ENCODE measurements around the gene LRP8.

The LRP8 gene

DNA sequence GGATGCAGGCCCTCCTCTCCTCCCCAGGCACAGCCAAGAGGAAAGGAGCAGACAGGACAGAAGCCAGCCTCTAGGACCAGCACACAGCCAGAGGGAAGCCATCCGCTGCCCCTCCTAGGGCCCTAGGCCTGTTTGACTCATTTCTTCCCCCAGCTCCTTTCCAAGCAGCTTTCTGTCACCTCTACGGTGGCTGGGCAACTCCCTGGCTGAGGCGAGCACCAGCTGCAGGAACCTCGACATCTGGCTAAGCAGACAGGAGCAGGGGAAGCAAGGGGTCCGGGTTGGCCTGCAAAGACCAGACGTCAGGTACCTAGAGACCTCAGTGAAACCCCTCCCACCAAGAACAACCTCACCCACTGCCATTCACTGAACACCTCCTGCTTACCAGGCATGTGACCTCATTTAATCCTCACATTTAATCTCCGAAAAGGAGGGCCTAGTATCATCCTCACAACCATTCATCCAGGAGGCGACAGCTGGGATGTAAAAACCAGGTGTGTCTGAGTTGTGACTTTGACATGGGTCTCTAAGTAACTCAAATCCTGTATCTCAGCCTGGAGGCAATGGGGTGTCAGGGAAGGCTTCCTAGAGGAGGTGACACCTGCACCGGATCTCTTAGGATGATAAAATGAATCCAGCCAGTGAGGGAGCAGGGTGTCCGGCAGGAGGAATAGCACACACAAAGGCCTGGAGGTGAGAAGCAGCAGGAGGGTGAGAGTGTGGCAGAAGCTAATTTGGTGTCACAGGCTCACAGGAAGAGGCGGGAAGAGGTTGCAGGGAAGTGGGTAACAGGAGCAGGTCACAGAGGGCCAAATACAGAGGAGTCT is 5.9 kb downstream of the LRP8 start:
- DNase-seq: no peak

DNA sequence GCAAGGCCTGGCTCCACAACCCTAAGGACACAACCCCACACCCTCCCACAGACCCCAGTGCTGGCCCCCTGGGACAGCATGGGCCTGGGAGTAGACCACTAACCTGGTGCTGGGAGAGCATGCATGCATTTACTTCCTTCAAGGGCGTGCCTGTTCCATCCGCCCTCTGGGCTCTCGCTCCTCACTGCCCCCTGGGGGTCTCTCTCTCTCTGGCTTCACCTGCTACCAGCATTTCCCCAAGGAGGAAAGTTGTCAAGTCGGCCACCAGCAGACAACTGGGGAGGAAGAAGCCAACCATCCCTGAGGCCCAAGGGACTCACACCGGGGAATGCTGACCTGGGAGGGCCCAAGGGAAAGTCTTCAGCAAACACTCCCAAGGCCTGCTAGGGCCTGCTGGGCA is 6.5 kb downstream of the LRP8 start:
- no peak for DNase-seq

DNA sequence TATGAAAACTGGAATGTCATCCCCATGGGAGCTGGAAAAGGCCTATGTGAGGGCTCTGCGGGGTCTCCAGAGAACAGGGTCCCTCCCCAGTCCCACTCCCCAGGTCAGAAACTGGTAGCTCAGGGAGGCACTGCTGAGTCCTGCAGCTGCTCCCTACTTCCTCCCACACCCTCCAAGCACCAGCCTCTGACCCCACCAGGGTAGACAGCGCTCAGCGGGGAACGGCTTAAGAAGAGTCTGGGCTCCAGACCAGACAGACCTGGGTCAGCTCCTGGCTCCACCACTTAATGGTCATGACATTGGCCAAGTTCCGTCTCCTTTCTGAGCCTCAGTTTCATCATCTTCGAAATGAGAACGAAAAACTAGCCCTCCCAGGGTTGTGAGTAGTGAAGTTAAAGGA is 7.2 kb downstream of the LRP8 start:
- DNase-seq: no peak

DNA sequence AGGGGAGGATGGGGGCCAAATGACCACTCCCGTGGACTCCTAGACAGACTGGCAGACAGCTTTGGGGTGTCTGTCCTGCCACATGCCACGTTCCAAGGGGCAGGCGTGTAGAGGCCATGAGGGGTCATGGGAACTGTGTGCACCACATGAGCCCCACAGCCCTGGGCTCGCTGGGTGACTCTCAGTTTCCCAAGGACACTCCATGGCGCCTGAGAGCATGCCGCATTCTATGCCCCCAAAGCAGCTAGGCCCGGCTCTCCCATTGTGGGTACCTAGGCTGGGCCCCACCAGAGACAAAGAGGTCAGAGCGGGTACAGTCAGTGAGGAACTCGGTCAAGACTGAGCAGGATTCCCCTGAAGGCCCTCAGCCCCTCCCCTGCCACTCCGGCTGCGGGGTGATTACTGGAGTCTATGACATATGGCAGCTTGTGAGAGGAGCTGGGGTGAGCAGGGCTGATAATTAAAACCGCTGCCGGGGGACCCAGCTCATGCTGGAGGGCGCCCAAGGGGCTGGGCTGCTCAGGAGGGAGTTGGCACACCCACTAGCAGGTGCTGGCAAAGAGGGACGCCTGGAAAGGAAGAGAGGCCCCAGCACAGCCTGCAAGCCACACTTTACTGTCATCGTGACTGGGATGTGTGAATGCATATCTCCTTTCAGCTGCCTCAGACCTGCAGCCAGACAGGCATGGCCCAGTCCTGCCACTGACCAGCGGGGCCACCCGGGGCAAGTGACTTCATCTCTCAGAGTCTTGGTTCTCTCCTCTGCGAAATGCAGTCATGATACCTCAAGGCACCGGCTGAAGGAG is 8.4 kb downstream of the LRP8 start:
- DNase-seq: no peak

DNA sequence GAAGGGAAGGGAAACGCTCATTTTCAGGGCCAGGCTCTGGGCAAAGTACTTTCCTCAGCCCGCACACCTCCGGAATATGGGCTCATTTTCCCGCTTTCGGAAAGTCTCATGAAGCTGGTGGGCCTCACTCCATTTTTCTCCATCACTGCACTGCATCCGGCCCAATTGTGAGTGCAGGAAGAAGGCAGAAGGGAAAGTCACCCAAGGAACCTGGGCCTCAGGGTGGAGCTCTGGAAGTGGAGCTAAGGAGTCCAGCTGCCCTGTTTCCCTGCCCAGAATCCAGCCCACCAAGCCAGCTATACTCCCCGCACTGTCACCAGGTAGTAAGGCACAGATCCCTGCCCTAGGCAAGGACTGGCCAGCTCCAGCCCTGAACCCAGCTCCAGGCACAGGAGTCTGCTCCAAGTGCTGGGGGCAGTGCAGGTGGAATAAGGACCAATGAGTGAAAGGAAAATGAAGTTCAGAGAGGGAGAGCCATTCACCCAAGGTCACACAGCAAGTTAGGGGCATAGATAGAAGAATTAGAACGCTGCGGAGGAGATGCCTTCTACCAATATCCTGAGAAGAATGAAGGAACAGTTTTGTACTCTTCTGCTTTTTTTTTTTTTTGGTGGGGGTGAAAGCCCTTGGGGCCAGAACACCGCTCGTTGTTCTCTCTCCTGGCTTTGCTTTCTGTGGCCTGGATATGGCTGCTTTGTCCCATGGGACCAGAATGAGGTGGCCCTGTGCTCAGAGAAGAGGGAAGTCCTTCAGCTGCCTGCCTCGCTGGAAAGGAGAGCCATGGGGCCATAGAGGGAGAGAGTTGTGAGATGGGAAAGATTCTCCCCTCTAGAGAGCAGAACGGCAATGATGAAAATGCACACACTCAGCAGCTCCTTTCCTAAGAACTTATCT is 10.0 kb downstream of the LRP8 start:
- no peak for DNase-seq

DNA sequence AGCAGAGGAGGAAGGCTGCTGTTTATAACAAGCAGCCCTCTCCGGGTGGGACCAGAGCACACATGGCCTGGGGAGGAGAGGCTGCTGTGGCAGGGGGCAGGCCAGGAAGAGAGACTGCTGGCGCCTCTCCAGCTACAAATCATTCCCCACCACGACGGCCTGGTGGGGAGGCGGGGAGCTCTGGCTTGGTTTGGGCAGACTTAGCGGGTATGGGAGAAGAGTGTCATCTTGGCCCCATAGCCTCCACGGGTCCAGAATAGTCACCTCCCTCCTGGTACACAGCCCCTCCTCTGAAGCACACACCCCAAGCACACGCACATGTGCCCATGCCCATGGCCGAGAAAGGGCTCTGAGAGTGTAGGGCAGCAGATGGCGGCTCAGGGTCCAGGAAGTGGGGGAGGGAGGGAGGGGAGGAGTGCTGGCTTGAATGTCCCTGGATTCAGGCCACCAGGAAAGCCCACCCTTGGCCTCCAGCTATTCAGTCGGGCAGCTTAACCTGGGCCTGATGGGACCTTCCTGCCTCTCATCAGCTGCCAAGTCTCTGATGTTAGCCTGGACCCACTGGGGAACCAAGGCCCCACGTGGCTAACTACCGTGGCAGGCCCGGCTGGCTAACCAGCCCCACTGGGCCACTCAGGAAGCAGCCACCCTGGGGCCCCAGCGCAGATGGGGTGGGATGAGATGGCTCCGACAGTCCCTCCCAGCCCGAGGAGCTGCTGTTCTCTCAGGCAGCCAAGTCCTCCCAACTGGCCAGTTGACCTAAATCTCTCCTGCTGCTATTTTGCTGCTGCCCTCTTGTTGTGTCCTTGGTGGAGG is 10.9 kb downstream of the LRP8 start:
- no peak for DNase-seq

DNA sequence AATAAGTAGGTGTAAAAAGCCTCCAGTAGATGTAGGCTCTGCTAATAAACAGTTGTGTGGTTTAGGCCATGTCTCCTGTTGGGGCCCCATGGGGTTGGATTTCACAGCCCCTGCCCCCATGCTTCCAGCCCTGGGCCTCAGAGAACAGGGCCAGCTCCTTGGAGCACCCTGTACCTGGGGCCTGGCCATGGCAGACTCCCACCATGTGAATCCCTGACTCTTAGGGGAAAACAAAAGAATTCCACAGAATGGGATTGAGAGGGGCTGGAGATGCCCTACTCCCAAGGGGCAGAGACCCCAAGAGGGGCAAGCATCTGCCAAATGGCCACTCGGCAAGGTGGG is 11.5 kb downstream of the LRP8 start:
- no peak for DNase-seq

DNA sequence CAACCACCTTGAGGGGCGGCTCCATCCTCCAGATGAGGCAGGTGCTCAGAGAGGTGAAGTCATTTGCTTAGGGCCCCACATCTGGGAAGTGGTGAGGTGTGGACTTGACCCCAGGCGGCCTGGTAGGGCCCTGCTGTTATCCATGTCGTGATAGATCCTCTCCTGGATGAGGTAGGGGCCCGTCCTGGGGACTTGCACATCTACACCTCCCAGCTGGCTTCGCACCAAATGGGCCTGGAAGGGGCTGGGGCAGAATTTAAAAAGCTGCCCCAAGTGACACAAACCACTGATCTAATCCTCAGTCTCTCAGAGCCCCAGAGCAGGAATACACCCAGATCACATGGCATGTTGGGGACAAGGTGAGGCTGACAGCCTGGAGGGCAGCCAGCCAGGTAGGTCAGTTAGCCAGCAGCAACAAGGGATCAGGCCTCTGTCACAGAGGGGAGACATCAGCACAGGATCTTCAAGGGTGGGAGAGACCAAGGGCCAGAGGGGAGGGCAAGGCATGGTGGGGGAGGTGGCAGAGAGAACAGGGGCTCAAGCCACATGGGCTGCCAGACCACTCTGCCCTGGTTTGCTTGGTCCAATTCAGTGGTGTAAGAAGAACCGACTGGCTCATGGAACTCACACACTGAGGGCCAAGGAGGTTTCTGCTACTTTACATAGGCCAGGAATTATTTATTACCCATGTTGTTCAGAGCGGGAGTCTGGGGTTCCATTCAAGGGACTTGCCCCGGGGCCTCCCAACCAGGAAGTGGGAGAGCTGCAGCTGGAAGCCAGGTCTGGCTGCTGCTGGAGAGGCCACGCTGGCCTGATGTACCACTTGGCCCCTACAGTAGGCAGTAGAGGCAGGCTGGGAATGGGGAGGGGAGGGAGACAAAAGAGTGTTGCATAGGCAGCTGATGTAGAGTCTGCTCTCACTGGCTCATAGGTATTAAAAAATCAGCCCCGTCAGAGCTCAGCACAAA is 12.1 kb downstream of the LRP8 start:
- DNase-seq: no peak

DNA sequence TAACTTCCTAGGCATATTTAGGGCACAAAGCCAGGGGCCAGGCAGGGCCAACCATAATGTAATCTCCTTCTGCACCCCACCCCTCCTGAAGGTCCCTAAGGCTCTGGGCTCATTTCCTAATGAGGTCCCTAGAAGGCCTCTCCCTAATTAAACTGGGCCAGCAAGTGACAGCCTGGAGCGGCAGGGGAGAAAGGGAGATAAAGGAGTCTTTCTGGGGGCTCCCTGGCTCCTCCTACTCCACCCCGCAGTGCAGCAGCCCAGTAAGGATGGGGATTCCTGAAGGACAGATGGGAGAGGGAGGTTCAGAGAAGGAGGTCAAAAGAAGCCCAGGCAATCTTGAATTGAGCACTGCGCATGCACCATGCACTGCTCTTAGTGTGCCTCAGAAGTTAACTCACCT is 12.8 kb downstream of the LRP8 start:
- no peak for DNase-seq

DNA sequence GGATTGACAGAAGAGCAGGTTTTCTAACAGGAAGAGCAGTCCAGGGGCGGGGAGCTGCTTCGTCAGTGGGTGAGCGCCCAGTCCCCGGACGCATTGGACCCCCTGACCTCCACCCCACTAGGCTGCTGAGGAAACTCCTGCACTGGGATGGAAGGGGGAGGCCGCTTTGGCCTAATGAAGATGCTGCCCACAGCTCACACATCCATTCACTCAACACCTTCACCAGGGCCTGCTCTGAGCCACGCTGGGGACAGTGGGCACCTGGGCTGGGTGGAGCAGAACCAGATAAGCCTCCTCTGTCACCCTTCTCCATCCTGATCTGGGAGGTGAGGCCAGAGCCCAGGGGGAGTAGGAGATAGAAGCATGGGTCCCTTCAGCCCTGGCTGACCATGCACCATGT is 13.3 kb downstream of the LRP8 start:
- no peak for DNase-seq

DNA sequence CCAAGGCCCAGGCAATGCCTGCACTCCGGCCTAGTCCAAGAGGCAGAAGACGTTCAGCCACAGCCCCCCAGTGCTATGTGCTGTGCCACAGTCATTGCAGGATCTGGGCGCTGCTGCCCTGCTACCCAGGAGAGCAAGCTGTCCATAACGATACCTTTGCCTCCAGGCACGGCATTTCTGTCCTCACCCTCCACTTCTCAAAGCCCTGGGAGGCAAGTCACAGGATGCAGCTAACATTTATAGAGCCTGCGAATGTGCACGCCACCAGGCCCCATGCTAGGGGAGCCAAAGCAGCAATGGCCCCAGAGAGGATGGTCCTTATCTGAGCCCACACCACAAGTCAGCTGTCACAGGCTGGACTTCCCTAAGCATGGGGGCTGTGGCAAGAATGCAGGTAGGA is 13.8 kb downstream of the LRP8 start:
- DNase-seq: no peak

DNA sequence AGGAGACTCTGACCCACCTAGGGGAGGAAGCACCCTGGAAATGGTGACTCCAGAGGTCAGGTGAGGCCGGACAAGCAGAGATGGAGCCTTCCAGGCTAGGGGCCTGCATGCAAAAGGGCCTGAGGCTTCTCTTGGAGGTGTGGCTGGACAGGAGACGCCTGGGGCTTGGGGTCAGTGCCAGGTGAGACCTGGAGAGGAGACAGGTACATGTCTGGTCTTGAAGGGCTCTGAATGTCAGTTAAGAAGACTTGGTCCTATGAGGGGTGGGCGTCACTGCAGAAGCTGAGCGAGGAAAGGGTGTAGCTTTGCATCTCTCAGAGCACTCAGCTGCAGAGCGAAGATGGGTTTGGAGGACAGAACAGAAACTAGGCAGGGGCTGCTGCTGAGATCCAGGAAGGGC is 14.3 kb downstream of the LRP8 start:
- DNase-seq: no peak

DNA sequence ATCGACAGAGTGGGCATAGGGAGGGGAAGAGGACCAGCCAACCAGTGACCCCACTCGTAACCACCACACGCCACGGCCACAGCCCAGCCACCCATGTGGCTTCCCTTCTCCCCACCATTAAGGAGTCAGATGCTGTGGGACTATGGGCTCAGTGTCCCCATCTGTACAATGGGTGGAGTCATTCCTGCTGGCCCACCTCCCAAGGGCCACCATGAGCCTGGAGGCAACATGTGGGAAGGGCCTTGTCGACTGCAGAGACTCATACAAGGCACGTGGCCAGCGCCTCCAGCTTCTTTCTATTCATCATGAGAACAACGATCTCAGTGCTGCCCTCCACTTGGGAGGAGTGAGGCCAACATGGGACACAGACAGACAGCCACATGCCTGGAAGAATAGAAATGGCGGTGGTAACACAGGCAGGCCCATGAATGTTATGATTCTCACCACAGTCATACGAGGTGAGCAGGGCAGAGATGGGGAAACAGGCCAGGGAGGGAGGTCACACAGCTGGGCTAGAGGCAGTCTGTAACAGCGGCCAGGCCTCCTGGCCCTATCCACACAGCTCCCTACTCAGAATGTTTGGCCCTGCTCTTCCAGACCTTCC is 16.1 kb downstream of the LRP8 start:
- DNase-seq: no peak

DNA sequence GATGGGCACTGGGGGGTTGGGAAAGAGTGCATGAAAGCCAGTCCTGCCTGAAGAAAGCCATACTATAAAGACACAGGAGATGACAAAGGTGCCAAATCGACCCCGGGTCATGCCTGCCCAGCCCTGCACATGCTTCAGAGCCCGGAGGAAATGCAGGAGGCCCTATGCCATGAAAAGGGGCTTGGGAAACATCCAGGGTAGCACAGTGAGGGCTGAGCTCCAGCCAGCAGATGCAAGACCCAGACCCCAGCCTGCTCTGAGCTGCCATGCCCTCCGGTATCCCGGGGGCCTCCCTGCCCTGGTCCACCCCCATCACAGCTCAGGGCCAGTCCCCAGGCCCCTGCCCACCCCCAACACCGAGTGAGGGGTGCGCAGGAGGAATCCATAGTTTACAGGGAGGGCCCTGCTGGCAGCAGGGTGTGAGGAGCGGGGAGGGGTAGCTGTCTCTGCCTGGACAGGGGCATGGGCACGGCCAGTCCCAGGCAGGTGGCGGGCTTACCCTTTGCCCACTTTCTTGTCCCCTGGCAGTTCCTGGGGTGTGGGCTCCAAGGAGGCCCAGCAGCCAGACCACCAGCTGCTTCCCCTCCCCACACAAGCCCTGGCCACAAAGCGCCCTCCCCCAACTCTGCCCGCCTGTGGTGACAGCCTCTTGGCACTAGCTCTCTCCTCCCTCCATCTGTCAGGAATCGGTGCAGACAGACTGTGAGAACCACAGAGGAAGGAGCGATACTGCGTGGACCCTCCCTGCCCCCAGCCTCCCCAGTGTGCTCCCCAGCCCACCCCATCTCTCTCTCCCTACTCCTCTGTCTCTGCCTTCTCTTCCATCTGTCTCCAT is 16.8 kb downstream of the LRP8 start:
- no peak for DNase-seq

DNA sequence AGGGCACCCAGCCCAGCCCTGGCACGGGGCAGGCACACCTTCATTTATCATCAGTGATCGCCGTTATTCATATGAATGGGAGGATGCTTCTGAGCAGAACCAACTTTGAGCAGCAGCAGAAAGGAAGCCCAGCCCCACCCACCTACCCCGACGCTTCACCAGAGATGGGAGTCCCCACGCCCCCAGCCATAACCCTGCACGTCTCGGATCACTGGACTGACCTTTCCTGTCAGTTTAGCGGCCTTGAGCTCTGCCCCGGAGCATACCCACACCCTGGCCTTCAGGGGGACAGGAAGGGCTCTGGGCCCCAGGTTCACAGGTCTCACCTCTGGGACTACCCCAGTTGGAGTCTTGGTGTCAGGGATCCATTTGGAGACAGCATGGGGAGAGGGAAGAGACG is 18.1 kb downstream of the LRP8 start:
- no peak for DNase-seq

DNA sequence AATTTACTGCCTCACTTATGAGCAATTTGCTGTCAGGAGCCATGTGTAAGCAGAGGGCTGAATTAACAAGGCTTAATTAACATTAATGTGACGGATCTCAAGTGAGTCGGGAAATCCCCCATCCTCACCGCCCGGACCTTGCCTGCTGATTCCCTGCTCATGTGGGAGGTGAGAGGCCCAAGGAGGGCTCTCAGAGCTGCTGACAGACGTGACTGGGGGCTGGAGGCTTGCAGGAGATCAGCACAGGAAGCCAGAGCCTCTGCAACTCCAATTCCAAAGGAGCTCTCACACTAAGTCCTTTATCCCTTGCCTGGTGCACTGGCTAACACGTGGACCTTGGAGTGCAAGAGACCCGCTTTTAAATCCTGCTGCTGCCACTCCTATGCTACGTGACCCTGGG is 19.4 kb downstream of the LRP8 start:
- no peak for DNase-seq

DNA sequence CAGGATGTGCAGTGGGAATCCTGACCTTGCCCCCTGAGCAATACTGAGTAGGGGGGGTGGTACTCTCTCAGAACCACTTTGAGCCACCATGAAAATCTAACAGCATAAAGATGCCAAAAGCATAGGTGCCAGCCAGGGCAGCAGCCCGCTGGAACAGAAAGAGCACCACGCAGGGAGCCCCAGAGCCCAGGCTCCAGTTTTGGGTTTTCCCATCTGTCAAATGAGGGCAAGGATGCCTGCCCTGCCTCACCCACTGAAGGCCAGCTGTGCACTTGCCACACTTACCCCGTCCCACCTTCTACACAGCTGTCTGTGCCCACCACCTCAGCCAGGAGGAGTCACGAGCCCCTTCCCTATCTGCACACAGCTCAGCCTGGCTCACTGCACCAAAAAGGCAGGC is 20.8 kb downstream of the LRP8 start:
- DNase-seq: no peak

DNA sequence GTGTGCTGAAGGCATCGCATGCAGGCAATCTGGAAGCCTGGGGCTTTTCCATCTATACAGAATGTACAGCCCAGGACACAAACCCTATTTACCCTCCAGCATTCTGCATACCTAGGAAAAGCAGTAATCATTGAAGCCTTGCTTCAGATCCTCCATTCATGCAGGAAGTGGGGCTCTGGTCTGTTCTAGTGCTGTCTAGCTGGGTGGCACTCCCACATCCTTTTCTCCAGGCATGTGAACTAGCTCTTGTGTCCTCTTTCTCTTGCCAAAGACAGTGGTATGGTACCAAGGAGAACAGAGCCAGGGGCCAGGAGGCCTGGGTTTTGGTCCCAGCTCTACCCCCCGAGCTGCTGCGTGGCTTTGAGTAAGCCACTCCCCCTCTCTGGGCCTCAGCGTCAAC is 21.7 kb downstream of the LRP8 start:
- no peak for DNase-seq

DNA sequence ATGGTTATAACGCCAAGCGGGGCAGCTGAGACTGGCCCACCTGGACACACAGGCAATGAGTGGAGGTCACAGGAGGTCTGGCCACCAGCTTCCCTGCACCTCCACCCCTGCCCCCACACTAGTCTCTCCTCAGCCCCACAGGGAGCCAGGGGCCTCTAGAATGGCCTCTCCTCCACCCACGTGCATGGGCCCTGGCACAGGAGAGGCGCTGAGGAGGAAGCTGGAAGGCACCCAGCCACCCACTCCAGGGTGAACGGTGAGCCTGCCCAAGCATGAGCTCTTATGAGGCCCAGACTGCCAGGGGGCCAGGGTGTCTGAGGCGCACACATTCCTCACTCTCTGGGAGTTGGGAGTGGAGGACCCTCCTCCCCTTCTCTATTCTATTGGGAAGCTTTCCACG is 22.2 kb downstream of the LRP8 start:
- no peak for DNase-seq

DNA sequence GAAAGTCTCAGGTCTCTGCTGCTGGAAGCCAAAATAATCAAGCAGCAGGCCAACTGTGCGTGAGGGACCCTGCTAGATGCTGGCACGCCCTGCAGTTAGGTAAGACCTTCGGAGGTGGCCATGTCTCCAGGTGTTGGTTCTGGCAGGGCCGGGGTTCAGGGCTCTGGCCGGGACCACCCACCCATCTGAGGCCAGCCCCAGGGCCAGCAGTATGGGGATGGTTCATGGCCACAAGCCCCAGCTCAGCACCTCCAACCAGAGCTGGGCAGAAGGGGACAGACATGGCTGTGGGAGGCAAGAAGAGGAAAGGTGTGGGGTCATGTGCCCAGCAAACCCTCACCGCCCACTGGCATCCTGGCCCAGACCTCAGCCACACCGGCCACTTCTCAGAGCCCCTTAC is 23.3 kb downstream of the LRP8 start:
- DNase-seq: no peak
